ENCODE measurements around the gene PRKD1. TPM values are rescaled to one million over a fixed set of nuclear protein-coding genes. Genes with fewer than 3 reads are reported as not detected.
"Not testable (repeated sequence)": the region's sequence is repeated elsewhere in the genome, so short reads cannot be mapped to it uniquely, and the experiment has no call there.

The PRKD1 gene
- total and polyA plus RNA-seq, 2 experiments from 2014 or later: 7.5 to 16.5 TPM

- no peaks in the 10 kb centered on the region for H3K36me3 ChIP-seq (replicated peaks; ENCODE audit: insufficient read depth, low read depth)
- peaks cover 15% of the 10 kb centered on the region for H3K9me3 ChIP-seq (ENCODE audit: low read depth)
- TF ChIP-seq CTCF (IDR thresholded peaks at IDR 0.05; ENCODE audit: poor library complexity): no peak
- no peak for TF ChIP-seq EZH2phosphoT487 (IDR thresholded peaks at IDR 0.05; ENCODE audit: low read depth, severe bottlenecking, unreplicated experiment)
- TF ChIP-seq EZH2 (IDR thresholded peaks at IDR 0.05; ENCODE audit: borderline replicate concordance): no peak
- H3K27ac ChIP-seq: no peak overlapping the region
- H3K79me2 ChIP-seq: peaks cover 18% of the 10 kb centered on the region
- DNase-seq (ENCODE audit: low spot score): no peak
- 94% methylated on average over 1 of the region's 1 CpG for WGBS (ENCODE audit: low lambda C conversion rate, missing lambda C conversion rate)
- no peak overlapping the region for H2AFZ ChIP-seq
- H3K27me3 ChIP-seq: no peaks in the 10 kb centered on the region
- no peaks in the 10 kb centered on the region for H3K4me1 ChIP-seq (ENCODE audit: insufficient read depth)
- no peaks in the 10 kb centered on the region for H4K20me1 ChIP-seq (ENCODE audit: insufficient read depth, poor library complexity, severe bottlenecking)
- no peak overlapping the region for H3K4me3 ChIP-seq
- no peaks in the 10 kb centered on the region for H3K9me2 ChIP-seq (replicated peaks; ENCODE audit: insufficient read depth)
- H3K4me2 ChIP-seq: no peak overlapping the region
Observed at GRCh38 chr14:29843981-29844380, 83.7 kb downstream of the PRKD1 start.

- H3K4me3 ChIP-seq: no peak overlapping the region
- H3K79me2 ChIP-seq: peaks cover 5% of the 10 kb centered on the region
- H3K4me1 ChIP-seq (ENCODE audit: insufficient read depth): no peaks in the 10 kb centered on the region
- no peak for DNase-seq (ENCODE audit: low spot score)
- H3K4me2 ChIP-seq: no peak overlapping the region
- H3K9me3 ChIP-seq (ENCODE audit: low read depth): peaks cover 15% of the 10 kb centered on the region
- H3K27ac ChIP-seq: no peak overlapping the region
- no peaks in the 10 kb centered on the region for H3K36me3 ChIP-seq (replicated peaks; ENCODE audit: insufficient read depth, low read depth)
- H2AFZ ChIP-seq: no peak overlapping the region
- no peaks in the 10 kb centered on the region for H3K9me2 ChIP-seq (replicated peaks; ENCODE audit: insufficient read depth)
- no peaks in the 10 kb centered on the region for H4K20me1 ChIP-seq (ENCODE audit: insufficient read depth, poor library complexity, severe bottlenecking)
- TF ChIP-seq CTCF (IDR thresholded peaks at IDR 0.05; ENCODE audit: poor library complexity) (no peak), EZH2phosphoT487 (IDR thresholded peaks at IDR 0.05; ENCODE audit: low read depth, severe bottlenecking, unreplicated experiment) (no peak), EZH2 (IDR thresholded peaks at IDR 0.05; ENCODE audit: borderline replicate concordance) (no peak)
- no peaks in the 10 kb centered on the region for H3K27me3 ChIP-seq
- 97% methylated on average over 1 of the region's 1 CpG for WGBS (ENCODE audit: low lambda C conversion rate, missing lambda C conversion rate)
Observed at GRCh38 chr14:29842228-29842627, 85.4 kb downstream of the PRKD1 start.

- H3K9me2 ChIP-seq (replicated peaks; ENCODE audit: insufficient read depth); H3K36me3 ChIP-seq (replicated peaks; ENCODE audit: insufficient read depth, low read depth); H3K27ac ChIP-seq; H3K27me3 ChIP-seq; H3K79me2 ChIP-seq; H4K20me1 ChIP-seq (ENCODE audit: insufficient read depth, poor library complexity, severe bottlenecking); DNase-seq (ENCODE audit: low spot score); H3K4me2 ChIP-seq; H3K4me1 ChIP-seq (ENCODE audit: insufficient read depth); H3K4me3 ChIP-seq; H2AFZ ChIP-seq: not testable (repeated sequence)
- H3K9me3 ChIP-seq (ENCODE audit: low read depth): peaks cover 15% of the 10 kb centered on the region
- 98% methylated on average over 6 of the region's 6 CpGs for WGBS (ENCODE audit: low lambda C conversion rate, missing lambda C conversion rate)
Observed at GRCh38 chr14:29840369-29840892, 87.2 kb downstream of the PRKD1 start.

GRCh38 chr14:29839691-29840090, 88.0 kb downstream of the PRKD1 start:
- not testable (repeated sequence) for H3K4me3 ChIP-seq; DNase-seq (ENCODE audit: low spot score); H3K27ac ChIP-seq; H4K20me1 ChIP-seq (ENCODE audit: insufficient read depth, poor library complexity, severe bottlenecking); H2AFZ ChIP-seq; H3K4me1 ChIP-seq (ENCODE audit: insufficient read depth); H3K36me3 ChIP-seq (replicated peaks; ENCODE audit: insufficient read depth, low read depth); H3K9me2 ChIP-seq (replicated peaks; ENCODE audit: insufficient read depth); H3K4me2 ChIP-seq; H3K79me2 ChIP-seq; H3K27me3 ChIP-seq
- H3K9me3 ChIP-seq (ENCODE audit: low read depth): peaks cover 15% of the 10 kb centered on the region
- 86% methylated on average over 1 of the region's 1 CpG for WGBS (ENCODE audit: low lambda C conversion rate, missing lambda C conversion rate)

Measured in hepatocyte (in vitro differentiated cells).